Measurements from ENCODE around the gene MINDY3. TPM values are rescaled to one million over a fixed set of nuclear protein-coding genes. Genes with fewer than 3 reads are reported as not detected.
A peak's percentile ranks its signal among the peaks of the same experiment; 100 is the strongest.

The MINDY3 gene
- total and polyA plus RNA-seq, 7 experiments from 2014 or later = 3.6 to 43.8 (median 29.1) TPM

DNA sequence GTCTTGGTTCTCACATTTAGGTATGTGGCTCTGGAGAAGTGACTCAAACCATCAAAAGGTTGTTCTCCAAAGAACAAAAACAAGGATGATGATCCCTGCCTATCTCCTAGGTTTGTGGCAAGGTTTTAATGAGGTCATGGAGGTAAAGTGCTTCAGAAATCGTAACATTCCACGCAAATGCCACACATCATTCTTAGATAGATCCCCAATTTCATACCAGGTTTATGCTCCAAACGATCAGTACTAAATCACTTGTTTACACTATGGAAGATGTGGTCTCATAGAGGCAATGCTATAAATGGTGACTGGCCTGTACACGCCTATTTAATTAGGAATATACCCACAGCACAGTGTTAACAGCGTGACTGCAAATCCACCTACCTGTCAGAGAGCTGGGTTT, 66.6 kb downstream of the MINDY3 start:
- POLR2A ChIA-PET = no interaction called here
- no peak for DNase-seq
- intact Hi-C loops (cut with micrococcal nuclease) = no loop called here
- Mint-ChIP-seq H3K27me3 (no peaks in the 10 kb centered on the region), H3K36me3 (peaks cover 12 to 71% (median 25%) of the 10 kb centered on the region in 5 donors), H3K27ac (no peak overlapping the region), H3K4me3 (no peak overlapping the region), H3K4me1 (peaks cover 0 to 7% (median 0%) of the 10 kb centered on the region in 7 donors), H3K9me3 (no peaks in the 10 kb centered on the region)
- Histone ChIP-seq H3K4me3 (ENCODE audit: low read length) (no peak overlapping the region), H3K36me3 (ENCODE audit: control insufficient read depth in 2 of 3, insufficient read depth in 3 of 3, low read length in 3 of 3) (peaks cover 0 to 31% (median 0%) of the 10 kb centered on the region in 3 experiments), H3K27me3 (ENCODE audit: control insufficient read depth in 2 of 2, insufficient read depth in 2 of 2, low read length in 2 of 2) (no peaks in the 10 kb centered on the region), H3K9me3 (ENCODE audit: control insufficient read depth in 2 of 3, low read length in 3 of 3) (no peaks in the 10 kb centered on the region), H3K27ac (ENCODE audit: low read depth, low read length) (no peak overlapping the region), H3K4me1 (ENCODE audit: control insufficient read depth in 2 of 2, insufficient read depth in 2 of 2, low read length in 2 of 2) (no peaks in the 10 kb centered on the region)
- no peak for ATAC-seq
- CTCF ChIA-PET = no interaction called here

DNA sequence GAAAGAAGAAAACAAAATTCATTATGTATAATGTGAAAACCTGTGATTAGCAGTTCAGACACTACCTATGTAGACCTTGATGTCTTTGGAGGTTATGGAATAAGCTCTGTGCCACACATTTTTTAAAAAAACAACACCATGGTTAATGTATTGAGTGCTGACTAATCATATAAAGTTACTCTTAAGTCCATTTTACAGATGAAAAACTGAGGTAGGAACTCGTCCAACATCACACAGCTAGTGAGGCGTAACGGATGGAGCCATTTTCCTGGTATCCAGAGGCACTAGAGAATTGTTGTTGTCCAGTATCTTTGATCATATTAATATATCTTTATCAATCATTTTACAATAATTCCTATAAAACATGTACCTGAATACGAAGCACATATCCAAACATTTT, 67.5 kb downstream of the MINDY3 start:
- ChIA-PET POLR2A (no interaction called here), CTCF (no interaction called here)
- intact Hi-C loops (cut with micrococcal nuclease) = no loop called here
- Histone ChIP-seq H3K36me3 (ENCODE audit: control insufficient read depth in 2 of 3, insufficient read depth in 3 of 3, low read length in 3 of 3) (peaks cover 0 to 33% (median 0%) of the 10 kb centered on the region in 3 experiments), H3K27ac (ENCODE audit: low read depth, low read length) (no peak overlapping the region), H3K4me1 (ENCODE audit: control insufficient read depth in 2 of 2, insufficient read depth in 2 of 2, low read length in 2 of 2) (no peaks in the 10 kb centered on the region), H3K27me3 (ENCODE audit: control insufficient read depth in 2 of 2, insufficient read depth in 2 of 2, low read length in 2 of 2) (no peaks in the 10 kb centered on the region), H3K9me3 (ENCODE audit: control insufficient read depth in 2 of 3, low read length in 3 of 3) (no peaks in the 10 kb centered on the region), H3K4me3 (ENCODE audit: low read length) (no peak overlapping the region)
- Mint-ChIP-seq H3K9me3 (no peaks in the 10 kb centered on the region), H3K27me3 (no peaks in the 10 kb centered on the region), H3K36me3 (peaks cover 13 to 76% (median 29%) of the 10 kb centered on the region in 5 donors), H3K4me1 (peaks cover 0 to 7% (median 0%) of the 10 kb centered on the region in 7 donors), H3K27ac (no peak overlapping the region), H3K4me3 (no peak overlapping the region)
- no peak for DNase-seq
- ATAC-seq = no peak

DNA sequence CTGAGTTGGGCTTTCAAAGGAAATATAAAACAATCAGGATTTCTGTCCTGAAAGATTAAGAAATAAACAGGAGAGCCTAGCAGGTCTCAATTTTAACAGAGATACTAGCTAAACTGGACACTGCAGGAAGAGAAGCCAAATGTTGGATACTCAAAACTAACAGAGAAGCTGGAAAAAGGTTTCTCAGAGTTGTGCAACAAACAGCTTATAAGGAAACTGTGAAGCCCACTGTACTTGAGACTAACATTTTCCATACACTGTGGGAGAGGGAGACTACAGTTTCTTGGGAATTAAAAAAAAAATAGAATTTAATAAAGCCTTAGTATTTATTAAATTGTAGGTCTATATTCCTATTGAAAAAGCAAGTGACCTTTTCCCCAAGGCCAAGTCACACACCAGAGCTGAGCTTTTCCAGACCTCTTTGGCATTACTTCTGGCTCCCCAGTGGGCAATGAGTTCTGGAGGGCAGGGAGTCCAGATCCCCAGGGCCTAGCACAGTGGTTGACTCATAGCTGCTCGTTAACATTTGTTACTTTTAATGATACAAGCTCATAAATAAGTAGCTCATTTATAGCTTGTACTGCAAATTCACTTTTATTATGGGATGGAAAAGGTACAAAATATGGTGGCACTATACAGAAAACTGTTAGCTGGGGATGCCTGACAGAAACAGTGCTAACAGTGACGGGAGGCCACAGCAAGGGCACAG, 68.3 kb downstream of the MINDY3 start:
- Mint-ChIP-seq H3K9me3 (no peaks in the 10 kb centered on the region), H3K27me3 (no peaks in the 10 kb centered on the region), H3K36me3 (peaks cover 15 to 79% (median 35%) of the 10 kb centered on the region in 5 donors), H3K4me3 (no peak overlapping the region), H3K27ac (peak overlapping the region in 1 of 9 donors; percentile 3), H3K4me1 (peaks cover 0 to 7% (median 0%) of the 10 kb centered on the region in 7 donors)
- POLR2A ChIA-PET = no interaction called here
- Histone ChIP-seq H3K4me1 (ENCODE audit: control insufficient read depth in 2 of 2, insufficient read depth in 2 of 2, low read length in 2 of 2) (no peaks in the 10 kb centered on the region), H3K36me3 (ENCODE audit: control insufficient read depth in 2 of 3, insufficient read depth in 3 of 3, low read length in 3 of 3) (peaks cover 0 to 41% (median 0%) of the 10 kb centered on the region in 3 experiments), H3K27me3 (ENCODE audit: control insufficient read depth in 2 of 2, insufficient read depth in 2 of 2, low read length in 2 of 2) (no peaks in the 10 kb centered on the region), H3K27ac (ENCODE audit: low read depth, low read length) (no peak overlapping the region), H3K9me3 (ENCODE audit: control insufficient read depth in 2 of 3, low read length in 3 of 3) (no peaks in the 10 kb centered on the region), H3K4me3 (ENCODE audit: low read length) (no peak overlapping the region)
- no peak for ATAC-seq
- CTCF ChIA-PET = no interaction called here
- intact Hi-C loops (cut with micrococcal nuclease) = no loop called here
- DNase-seq = no peak

DNA sequence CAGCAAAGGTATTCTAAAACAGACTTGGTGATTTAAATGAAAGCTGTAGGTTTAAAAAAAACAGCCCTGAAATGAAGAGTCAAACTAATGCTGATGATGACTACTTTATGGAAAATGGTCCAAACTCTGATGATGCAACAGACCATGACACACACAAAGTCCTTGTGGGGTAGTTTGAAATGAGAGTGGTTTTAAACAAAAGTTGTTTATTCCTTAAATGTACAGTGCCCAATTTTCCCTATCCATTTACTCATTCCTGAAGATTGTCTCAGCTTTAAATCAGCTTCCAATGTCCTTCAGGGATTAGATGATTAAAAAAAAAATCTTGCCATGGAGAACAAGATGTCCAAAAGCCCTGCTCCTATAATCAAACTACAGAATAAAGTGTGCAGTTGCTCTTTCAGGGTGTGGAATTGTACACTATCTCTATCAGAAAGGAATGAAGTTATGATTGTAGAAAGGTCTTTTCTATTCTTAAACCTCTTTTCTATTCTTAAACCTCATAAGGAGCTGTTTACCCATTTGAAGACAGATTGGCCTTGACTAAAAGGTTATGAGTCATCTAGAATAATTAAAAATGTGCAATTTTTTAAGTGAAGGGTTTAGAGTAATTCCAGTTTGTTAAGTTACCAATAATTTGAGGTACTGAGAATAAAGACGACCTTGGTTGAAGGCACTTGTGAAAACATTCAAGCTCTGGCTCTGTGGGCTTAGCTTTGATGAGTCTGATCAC, 70.3 kb downstream of the MINDY3 start:
- ATAC-seq = no peak
- no peak for DNase-seq
- H3K4me3 ChIP-seq (ENCODE audit: low read length) = no peak overlapping the region
- H3K27ac ChIP-seq (ENCODE audit: low read depth, low read length) = no peak overlapping the region
- intact Hi-C loops (cut with micrococcal nuclease) = no loop called here
- H3K9me3 Mint-ChIP-seq = peaks cover 0 to under 1% (median 0%) of the 10 kb centered on the region in 11 donors
- no peak overlapping the region for H3K27ac Mint-ChIP-seq
- POLR2A ChIA-PET = no interaction called here
- no peaks in the 10 kb centered on the region for H3K9me3 ChIP-seq (ENCODE audit: control insufficient read depth in 2 of 3, low read length in 3 of 3)
- peaks cover 17 to 76% (median 46%) of the 10 kb centered on the region in 5 donors for H3K36me3 Mint-ChIP-seq
- peaks cover 0 to 7% (median 0%) of the 10 kb centered on the region in 7 donors for H3K4me1 Mint-ChIP-seq
- no peaks in the 10 kb centered on the region for H3K4me1 ChIP-seq (ENCODE audit: control insufficient read depth in 2 of 2, insufficient read depth in 2 of 2, low read length in 2 of 2)
- H3K4me3 Mint-ChIP-seq = no peak overlapping the region
- no peaks in the 10 kb centered on the region for H3K27me3 ChIP-seq (ENCODE audit: control insufficient read depth in 2 of 2, insufficient read depth in 2 of 2, low read length in 2 of 2)
- H3K27me3 Mint-ChIP-seq = no peaks in the 10 kb centered on the region
- CTCF ChIA-PET = interaction anchor here (0.6 kb wide), 1 partner anchor 1337 kb away, joined by 3 read pairs; no protein-coding TSS in a partner anchor
- peaks cover 0 to 44% (median 0%) of the 10 kb centered on the region in 3 experiments for H3K36me3 ChIP-seq (ENCODE audit: control insufficient read depth in 2 of 3, insufficient read depth in 3 of 3, low read length in 3 of 3)

DNA sequence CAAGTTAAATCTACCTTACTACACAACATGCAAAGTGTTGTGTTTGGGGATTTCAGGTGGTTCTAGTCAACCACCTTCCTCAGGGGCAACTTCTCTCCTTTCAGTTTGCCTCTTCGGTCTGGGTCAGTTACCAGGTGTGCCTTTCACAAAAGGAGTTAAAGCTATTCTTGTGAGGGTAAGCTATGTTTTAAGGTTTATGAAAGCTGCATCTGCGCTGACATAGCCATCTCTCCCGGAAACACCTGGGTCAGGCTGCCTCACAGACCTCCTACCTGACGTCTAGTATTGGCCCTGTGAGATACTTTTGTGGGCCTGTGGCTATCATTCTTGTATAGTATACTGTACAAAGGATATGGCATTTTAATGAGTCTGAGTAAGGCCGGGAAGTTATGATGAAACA, 72.9 kb downstream of the MINDY3 start:
- H3K27me3 ChIP-seq (ENCODE audit: control insufficient read depth in 2 of 2, insufficient read depth in 2 of 2, low read length in 2 of 2) = no peaks in the 10 kb centered on the region
- no peaks in the 10 kb centered on the region for H3K9me3 ChIP-seq (ENCODE audit: control insufficient read depth in 2 of 3, low read length in 3 of 3)
- ATAC-seq (no peak), DNase-seq (no peak)
- CTCF ChIA-PET = no interaction called here
- no peak overlapping the region for H3K27ac ChIP-seq (ENCODE audit: low read depth, low read length)
- H3K9me3 Mint-ChIP-seq = peaks cover 0 to 3% (median 0%) of the 10 kb centered on the region in 11 donors
- POLR2A ChIA-PET = no interaction called here
- H3K27me3 Mint-ChIP-seq = no peaks in the 10 kb centered on the region
- H3K4me1 ChIP-seq (ENCODE audit: control insufficient read depth in 2 of 2, insufficient read depth in 2 of 2, low read length in 2 of 2) = no peaks in the 10 kb centered on the region
- intact Hi-C loops (cut with micrococcal nuclease) = no loop called here
- H3K36me3 ChIP-seq (ENCODE audit: control insufficient read depth in 2 of 3, insufficient read depth in 3 of 3, low read length in 3 of 3) = peaks cover 5 to 47% (median 5%) of the 10 kb centered on the region in 3 experiments
- peaks cover 0 to 7% (median 0%) of the 10 kb centered on the region in 7 donors for H3K4me1 Mint-ChIP-seq
- H3K4me3 ChIP-seq (ENCODE audit: low read length) = no peak overlapping the region
- H3K27ac Mint-ChIP-seq = no peak overlapping the region
- peaks cover 19 to 85% (median 66%) of the 10 kb centered on the region in 5 donors for H3K36me3 Mint-ChIP-seq
- H3K4me3 Mint-ChIP-seq = no peak overlapping the region

DNA sequence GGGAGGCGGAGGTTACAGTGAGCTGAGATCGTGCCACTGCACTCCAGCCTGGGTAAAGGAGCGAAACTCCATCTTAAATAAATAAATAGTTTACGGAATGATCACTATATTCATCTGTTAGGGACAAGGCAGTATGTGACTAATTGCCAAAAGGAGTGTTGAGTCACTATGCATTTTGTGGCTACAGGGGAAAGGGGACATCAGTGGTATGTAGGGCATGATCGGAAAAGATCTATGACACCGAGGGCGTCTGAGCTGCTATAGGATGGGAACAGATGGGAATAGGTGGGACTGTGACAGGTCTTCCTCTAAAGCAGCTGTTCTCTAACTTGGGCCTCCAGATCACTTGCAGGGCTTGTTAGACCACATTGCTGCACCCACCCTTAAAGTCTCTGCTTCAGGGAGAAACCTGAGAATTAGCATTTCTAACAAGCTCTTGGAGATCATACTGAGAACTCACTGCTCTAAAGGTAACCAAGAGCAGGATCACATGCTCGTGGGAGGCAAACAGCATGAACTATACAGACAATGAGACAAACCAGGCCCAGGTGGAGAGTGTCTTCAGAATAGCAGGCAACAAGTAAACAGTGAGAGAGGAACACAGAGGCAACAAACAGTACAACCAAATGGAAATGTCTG, 75.5 kb downstream of the MINDY3 start:
- H3K27me3 Mint-ChIP-seq = no peaks in the 10 kb centered on the region
- Histone ChIP-seq H3K36me3 (ENCODE audit: control insufficient read depth in 2 of 3, insufficient read depth in 3 of 3, low read length in 3 of 3) (peaks cover 5 to 61% (median 5%) of the 10 kb centered on the region in 3 experiments), H3K27ac (ENCODE audit: low read depth, low read length) (no peak overlapping the region), H3K9me3 (ENCODE audit: control insufficient read depth in 2 of 3, low read length in 3 of 3) (no peaks in the 10 kb centered on the region), H3K4me1 (ENCODE audit: control insufficient read depth in 2 of 2, insufficient read depth in 2 of 2, low read length in 2 of 2) (no peaks in the 10 kb centered on the region), H3K27me3 (ENCODE audit: control insufficient read depth in 2 of 2, insufficient read depth in 2 of 2, low read length in 2 of 2) (no peaks in the 10 kb centered on the region), H3K4me3 (ENCODE audit: low read length) (no peak overlapping the region)
- peaks cover 22 to 88% (median 83%) of the 10 kb centered on the region in 5 donors for H3K36me3 Mint-ChIP-seq
- H3K9me3 Mint-ChIP-seq = peaks cover 0 to 3% (median 0%) of the 10 kb centered on the region in 11 donors
- no peak for DNase-seq
- no peak overlapping the region for H3K4me3 Mint-ChIP-seq
- ChIA-PET CTCF (no interaction called here), POLR2A (no interaction called here)
- H3K4me1 Mint-ChIP-seq = no peaks in the 10 kb centered on the region
- H3K27ac Mint-ChIP-seq = no peak overlapping the region
- intact Hi-C loops (cut with micrococcal nuclease) = no loop called here
- no peak for ATAC-seq
